Measurements from ENCODE around the gene MYH15. TPM values are rescaled to one million over a fixed set of nuclear protein-coding genes. Genes with fewer than 3 reads are reported as not detected.

The MYH15 gene
- total and polyA plus RNA-seq, 8 donors = 0.05 to 0.70 (median 0.32) TPM

DNA sequence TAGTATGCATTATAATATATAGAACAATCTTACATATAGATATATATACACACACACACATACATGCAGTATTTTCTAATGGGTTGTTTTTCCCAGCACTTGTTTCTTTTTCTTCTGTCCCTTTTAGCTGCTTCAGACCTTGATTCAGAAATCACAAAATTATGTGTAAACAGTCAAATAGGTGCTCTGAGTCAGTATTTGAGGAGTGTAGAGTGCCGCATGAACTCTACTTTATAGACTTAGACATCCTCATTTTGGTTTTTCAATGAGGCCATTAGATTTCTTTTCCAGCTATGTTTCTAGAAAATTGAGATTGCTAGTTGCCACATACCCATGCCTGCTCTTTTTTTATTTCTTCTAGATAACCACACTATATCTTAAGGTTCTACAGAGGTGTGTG, 155.8 kb downstream of the MYH15 start:
- no peaks in the 10 kb centered on the region for H3K27me3 ChIP-seq
- intact Hi-C loops (cut with DNase I) = no loop called here

DNA sequence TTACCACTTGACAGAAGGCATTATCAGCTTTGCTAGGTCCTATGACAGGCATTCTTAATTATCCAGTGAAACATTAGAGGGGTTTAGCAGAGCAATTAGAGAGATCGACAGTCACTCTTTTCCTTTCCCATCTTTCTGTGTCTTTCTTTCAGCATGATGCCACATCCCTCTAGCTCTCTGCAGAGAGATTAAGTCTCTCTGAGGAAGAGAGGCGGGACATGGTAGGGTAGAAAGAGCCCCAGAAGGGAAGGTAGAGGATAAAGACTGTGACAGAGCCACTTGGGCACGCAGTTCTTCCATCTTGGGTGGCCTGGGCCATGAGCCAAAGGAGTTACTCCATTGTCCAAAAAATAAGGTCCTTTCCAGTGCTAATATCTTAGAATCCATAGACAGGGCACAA, 158.2 kb downstream of the MYH15 start:
- Histone ChIP-seq H3K36me3 (no peaks in the 10 kb centered on the region), H3K4me1 (no peaks in the 10 kb centered on the region), H3K9me3 (no peaks in the 10 kb centered on the region), H3K4me3 (no peak overlapping the region), H3K27me3 (no peaks in the 10 kb centered on the region), H3K27ac (no peak overlapping the region)
- intact Hi-C loops (cut with DNase I) = no loop called here
- no peak for ATAC-seq
- no peak for DNase-seq
- TF ChIP-seq, protein P1, sequence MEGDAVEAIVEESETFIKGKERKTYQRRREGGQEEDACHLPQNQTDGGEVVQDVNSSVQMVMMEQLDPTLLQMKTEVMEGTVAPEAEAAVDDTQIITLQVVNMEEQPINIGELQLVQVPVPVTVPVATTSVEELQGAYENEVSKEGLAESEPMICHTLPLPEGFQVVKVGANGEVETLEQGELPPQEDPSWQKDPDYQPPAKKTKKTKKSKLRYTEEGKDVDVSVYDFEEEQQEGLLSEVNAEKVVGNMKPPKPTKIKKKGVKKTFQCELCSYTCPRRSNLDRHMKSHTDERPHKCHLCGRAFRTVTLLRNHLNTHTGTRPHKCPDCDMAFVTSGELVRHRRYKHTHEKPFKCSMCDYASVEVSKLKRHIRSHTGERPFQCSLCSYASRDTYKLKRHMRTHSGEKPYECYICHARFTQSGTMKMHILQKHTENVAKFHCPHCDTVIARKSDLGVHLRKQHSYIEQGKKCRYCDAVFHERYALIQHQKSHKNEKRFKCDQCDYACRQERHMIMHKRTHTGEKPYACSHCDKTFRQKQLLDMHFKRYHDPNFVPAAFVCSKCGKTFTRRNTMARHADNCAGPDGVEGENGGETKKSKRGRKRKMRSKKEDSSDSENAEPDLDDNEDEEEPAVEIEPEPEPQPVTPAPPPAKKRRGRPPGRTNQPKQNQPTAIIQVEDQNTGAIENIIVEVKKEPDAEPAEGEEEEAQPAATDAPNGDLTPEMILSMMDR (IDR thresholded peaks at IDR 0.05) = no peak

More for the DNA sequence above, 155.8 kb downstream of the MYH15 start:
- TF ChIP-seq, protein P1 (IDR thresholded peaks at IDR 0.05) = no peak
- Histone ChIP-seq H3K27ac (no peak overlapping the region), H3K9me3 (no peaks in the 10 kb centered on the region), H3K4me3 (no peak overlapping the region), H3K36me3 (no peaks in the 10 kb centered on the region), H3K4me1 (no peaks in the 10 kb centered on the region)
- no peak for ATAC-seq
- no peak for DNase-seq

DNA sequence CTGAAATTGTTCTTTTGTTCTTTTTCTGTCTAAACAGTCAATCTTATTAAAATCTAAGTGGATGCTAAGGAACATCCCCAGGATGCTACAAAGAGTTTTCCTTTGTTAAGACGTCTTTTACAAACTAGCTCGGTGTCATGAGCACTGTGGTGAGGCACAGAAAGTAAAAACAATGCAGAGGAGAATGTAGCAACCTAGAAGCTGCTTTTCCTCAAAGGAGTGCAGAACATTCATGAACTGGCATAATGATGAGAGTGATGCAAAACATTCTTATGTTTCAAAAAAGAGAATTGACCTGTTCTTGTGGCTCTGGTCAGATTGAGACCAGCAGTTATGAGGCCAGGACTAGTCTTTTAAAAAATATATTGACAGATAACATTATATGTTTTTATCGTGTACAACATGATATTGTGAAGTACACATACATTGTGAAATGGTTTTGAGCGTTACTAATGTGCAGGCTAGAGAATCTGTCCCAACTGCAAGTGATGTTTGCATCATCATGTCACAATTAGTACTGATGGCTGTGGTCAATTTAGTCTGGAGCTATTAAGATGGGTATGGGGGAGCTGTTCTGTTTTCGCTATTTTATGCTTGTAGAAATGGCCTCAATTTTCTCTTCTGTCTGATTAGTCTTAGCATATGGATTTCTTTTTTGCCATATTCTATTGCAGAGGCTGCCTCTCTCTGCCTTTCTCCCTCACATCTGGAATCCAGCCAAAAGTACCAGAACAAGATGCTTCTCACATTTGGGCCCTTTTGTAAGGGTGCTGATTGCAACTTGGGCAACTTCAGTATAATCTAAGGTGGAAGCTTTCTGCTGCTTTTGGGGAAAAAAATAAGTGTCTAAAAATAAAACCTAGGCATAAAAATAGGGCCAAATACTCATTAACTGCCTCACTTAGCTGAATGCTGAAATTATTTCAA, 163.8 kb downstream of the MYH15 start:
- DNase-seq = no peak
- ATAC-seq = no peak
- TF ChIP-seq, protein P1 (IDR thresholded peaks at IDR 0.05) = no peak
- no peak overlapping the region for H3K4me3 ChIP-seq
- H3K9me3 ChIP-seq = no peaks in the 10 kb centered on the region
- H3K27ac ChIP-seq = no peak overlapping the region
- no peaks in the 10 kb centered on the region for H3K36me3 ChIP-seq
- intact Hi-C loops (cut with DNase I) = no loop called here
- H3K4me1 ChIP-seq = peaks cover 0 to 10% of the 10 kb centered on the region in 2 donors
- no peaks in the 10 kb centered on the region for H3K27me3 ChIP-seq

DNA sequence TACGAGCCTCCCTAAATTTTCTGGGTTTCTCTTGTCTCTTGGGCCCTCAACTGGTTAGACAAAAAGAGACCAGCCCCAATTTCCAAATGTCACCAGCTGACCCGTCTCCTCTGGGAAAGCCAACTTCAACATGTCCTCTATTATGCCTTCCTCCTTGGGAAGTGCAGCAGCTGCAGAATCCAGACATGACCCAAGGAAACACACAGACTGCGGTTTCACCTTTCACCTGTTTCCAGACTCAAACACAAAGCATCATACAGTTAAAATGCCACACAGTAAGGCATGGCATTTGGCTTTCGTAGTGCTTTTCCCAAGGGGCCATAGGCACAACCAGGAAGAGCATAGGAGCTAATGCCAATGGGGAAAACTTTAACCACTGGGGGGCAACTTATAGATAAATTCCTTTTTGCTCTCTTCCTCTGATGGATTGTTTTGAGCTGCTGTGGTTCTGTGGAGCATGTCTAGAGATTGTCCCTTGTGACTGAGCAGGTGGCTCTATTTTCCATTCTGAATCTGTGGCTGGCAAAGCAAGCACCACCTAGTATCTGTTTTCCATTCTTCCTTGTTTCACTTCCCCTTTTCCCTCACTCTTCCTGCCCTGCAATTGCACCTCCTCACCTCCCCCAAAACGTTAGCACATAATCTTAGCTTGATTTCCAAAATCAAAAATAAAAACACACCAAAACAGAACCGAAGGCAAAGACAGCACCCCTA, 164.7 kb downstream of the MYH15 start:
- intact Hi-C loops (cut with DNase I) = no loop called here
- Histone ChIP-seq H3K9me3 (no peaks in the 10 kb centered on the region), H3K4me3 (no peak overlapping the region), H3K27ac (no peak overlapping the region), H3K36me3 (no peaks in the 10 kb centered on the region), H3K27me3 (no peaks in the 10 kb centered on the region), H3K4me1 (peaks cover 0 to 10% of the 10 kb centered on the region in 2 donors)
- DNase-seq (no peak), ATAC-seq (no peak)
- TF ChIP-seq, protein P1 (IDR thresholded peaks at IDR 0.05) = no peak

DNA sequence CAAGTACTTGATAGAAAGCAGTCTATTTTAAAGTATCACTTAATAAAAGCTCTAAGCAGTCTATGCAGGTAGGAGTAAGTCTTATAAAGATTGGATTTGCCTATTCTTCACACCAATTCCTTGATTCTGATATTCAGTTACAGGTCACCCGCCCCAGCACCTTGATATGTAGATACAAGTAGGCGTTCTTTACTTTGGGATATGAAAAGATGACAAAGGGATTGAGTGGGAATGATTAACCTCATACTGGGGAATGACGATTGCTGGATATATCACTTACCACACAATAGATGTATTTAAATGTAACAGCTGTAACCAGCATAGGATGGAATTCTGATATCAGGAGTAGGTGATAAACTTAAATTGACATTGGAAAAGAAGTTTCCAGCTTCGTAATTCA, 166.9 kb downstream of the MYH15 start:
- TF ChIP-seq, protein P1 (IDR thresholded peaks at IDR 0.05) = no peak
- ATAC-seq (no peak), DNase-seq (no peak)
- no peak overlapping the region for H3K4me3 ChIP-seq
- no peaks in the 10 kb centered on the region for H3K9me3 ChIP-seq
- no peaks in the 10 kb centered on the region for H3K36me3 ChIP-seq
- peaks cover 0 to 10% of the 10 kb centered on the region in 2 donors for H3K4me1 ChIP-seq
- H3K27ac ChIP-seq = no peak overlapping the region
- intact Hi-C loops (cut with DNase I) = no loop called here
- no peaks in the 10 kb centered on the region for H3K27me3 ChIP-seq

Measured in left lung (tissue), 10 donors.